ENCODE measurements around the gene TFF2.

Gene TFF2

DNA sequence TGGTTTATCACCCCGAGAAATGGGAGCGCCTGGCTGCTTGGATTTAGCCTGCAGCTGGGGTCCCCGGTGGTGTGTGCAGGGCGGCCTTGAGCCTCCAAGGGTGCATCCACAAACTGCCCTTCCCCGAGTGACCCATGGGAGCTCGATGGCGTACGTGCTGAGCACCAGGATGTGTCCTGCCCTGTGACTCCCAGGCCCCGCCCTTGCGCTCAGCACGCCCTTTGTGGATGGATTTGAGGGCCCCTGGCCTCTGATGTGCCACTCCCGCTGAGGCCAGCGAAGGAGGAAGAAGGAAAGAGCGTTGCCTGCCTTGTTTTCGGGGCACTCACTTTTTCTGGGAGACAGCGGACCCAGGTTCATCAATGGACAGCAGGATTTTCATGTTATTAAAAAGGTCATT is 33.9 kb downstream of the TFF2 start:
- TF ChIP-seq, protein P1, sequence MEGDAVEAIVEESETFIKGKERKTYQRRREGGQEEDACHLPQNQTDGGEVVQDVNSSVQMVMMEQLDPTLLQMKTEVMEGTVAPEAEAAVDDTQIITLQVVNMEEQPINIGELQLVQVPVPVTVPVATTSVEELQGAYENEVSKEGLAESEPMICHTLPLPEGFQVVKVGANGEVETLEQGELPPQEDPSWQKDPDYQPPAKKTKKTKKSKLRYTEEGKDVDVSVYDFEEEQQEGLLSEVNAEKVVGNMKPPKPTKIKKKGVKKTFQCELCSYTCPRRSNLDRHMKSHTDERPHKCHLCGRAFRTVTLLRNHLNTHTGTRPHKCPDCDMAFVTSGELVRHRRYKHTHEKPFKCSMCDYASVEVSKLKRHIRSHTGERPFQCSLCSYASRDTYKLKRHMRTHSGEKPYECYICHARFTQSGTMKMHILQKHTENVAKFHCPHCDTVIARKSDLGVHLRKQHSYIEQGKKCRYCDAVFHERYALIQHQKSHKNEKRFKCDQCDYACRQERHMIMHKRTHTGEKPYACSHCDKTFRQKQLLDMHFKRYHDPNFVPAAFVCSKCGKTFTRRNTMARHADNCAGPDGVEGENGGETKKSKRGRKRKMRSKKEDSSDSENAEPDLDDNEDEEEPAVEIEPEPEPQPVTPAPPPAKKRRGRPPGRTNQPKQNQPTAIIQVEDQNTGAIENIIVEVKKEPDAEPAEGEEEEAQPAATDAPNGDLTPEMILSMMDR (conservative IDR thresholded peaks at IDR 0.05; ENCODE audit: low read depth, low read length), result no peak
- Histone ChIP-seq H3K27me3 (ENCODE audit: insufficient read depth, low read depth) (peaks cover 24% of the 10 kb centered on the region; the same call in 1 of the 2 replicates), H2AFZ (ENCODE audit: low read depth) (no peak overlapping the region), H3K9ac (no peak overlapping the region), H3K4me1 (ENCODE audit: low read depth, poor library complexity, severe bottlenecking) (no peaks in the 10 kb centered on the region), H3K4me3 (IDR thresholded peaks at IDR 0.05; ENCODE audit: insufficient read depth, low read depth, low read length) (no peak overlapping the region), H4K20me1 (ENCODE audit: insufficient read depth) (no peaks in the 10 kb centered on the region), H3K27ac (no peak overlapping the region), H3K36me3 (ENCODE audit: insufficient read depth) (no peaks in the 10 kb centered on the region), H3K4me2 (no peak overlapping the region), H3K79me2 (ENCODE audit: insufficient read depth, low read depth) (no peaks in the 10 kb centered on the region)

DNA sequence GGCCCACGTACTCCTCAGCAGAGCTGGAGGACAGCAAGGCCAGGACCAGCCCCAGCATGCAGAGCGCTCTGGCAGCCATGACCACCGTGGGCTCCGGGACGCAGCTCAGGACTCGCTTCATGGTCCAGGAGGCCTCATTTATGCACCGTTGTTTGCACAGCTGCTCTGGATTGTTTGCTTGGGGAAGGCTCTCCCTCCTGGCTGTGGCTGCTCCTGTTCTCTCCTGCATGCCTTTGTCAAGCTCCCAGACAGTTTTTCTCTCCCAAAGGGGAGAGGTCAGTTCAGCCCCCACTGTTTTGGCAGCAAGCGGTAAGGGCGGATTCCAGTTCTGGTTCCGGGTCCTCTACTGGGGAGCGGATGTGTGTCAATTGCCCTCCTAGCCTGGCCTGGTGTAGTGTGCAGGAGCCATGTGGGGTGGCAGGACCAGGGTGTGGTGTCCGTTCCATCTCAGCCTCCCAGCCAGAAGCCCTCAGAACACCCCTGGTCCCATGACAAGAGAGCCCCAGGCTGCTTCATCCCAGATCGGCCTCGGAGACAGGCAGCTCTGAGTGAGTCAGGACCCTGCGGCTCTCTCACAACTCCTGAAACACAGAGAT is 35.4 kb downstream of the TFF2 start, which contains the start of gene TFF3:
Gene TFF3 (minus strand): TSS at position 114 of the 596 bp plus-strand sequence. CDS start 35 bp downstream, at position 79.
- Histone ChIP-seq H3K79me2 (ENCODE audit: insufficient read depth, low read depth) (no peaks in the 10 kb centered on the region), H3K27me3 (ENCODE audit: insufficient read depth, low read depth) (peaks cover 24% of the 10 kb centered on the region; the same call in 1 of the 2 replicates), H3K4me1 (ENCODE audit: low read depth, poor library complexity, severe bottlenecking) (no peaks in the 10 kb centered on the region), H4K20me1 (ENCODE audit: insufficient read depth) (no peaks in the 10 kb centered on the region), H3K4me3 (IDR thresholded peaks at IDR 0.05; ENCODE audit: insufficient read depth, low read depth, low read length) (no peak within 1 kb of the TSS), H3K27ac (no peak within 1 kb of the TSS), H2AFZ (ENCODE audit: low read depth) (no peak within 1 kb of the TSS), H3K36me3 (ENCODE audit: insufficient read depth) (no peaks in the 10 kb centered on the region), H3K9ac (no peak within 1 kb of the TSS), H3K4me2 (no peak within 1 kb of the TSS)
- TF ChIP-seq, protein P1 (conservative IDR thresholded peaks at IDR 0.05; ENCODE audit: low read depth, low read length), result no peak

DNA sequence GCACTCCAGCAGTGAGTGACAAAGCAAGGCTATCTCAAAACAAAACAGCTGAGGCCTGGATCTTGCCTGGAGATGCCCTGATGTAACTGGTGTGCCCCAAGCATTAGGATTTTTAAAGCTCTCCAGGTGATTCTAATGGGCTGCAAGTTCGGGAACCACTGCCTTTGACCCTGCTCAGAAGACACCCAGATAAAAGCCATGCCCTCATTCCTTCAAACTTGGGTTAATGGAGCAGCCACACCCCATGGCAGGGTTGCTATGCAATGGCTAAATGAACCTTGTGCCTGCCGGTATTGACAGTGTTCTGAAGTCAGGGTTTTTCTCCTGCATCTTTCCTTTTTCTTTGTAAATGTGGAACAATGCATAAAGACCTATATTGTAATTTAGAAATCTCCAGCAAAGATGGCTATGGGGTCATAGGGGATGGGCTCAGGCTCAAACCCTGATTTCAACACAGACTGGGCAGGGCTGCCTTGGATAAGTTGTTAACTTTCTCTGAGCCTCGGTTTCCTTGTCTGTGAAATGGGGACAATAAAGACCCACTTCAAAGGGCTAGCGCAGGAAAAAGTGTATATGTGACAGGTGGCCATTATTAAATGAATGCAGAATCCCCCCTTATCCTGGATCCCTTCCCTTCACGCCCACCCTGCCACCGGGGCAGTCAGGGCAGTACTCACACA is 36.0 kb downstream of the TFF2 start:
- no peak overlapping the region for H3K4me2 ChIP-seq
- H2AFZ ChIP-seq (ENCODE audit: low read depth), result no peak overlapping the region
- no peak overlapping the region for H3K27ac ChIP-seq
- H3K36me3 ChIP-seq (ENCODE audit: insufficient read depth), result no peaks in the 10 kb centered on the region
- no peaks in the 10 kb centered on the region for H3K4me1 ChIP-seq (ENCODE audit: low read depth, poor library complexity, severe bottlenecking)
- H3K27me3 ChIP-seq (ENCODE audit: insufficient read depth, low read depth), result peaks cover 24% of the 10 kb centered on the region; the same call in 1 of the 2 replicates
- no peaks in the 10 kb centered on the region for H3K79me2 ChIP-seq (ENCODE audit: insufficient read depth, low read depth)
- no peak overlapping the region for H3K4me3 ChIP-seq (IDR thresholded peaks at IDR 0.05; ENCODE audit: insufficient read depth, low read depth, low read length)
- no peak overlapping the region for H3K9ac ChIP-seq
- TF ChIP-seq, protein P1 (conservative IDR thresholded peaks at IDR 0.05; ENCODE audit: low read depth, low read length), result no peak
- H4K20me1 ChIP-seq (ENCODE audit: insufficient read depth), result no peaks in the 10 kb centered on the region

DNA sequence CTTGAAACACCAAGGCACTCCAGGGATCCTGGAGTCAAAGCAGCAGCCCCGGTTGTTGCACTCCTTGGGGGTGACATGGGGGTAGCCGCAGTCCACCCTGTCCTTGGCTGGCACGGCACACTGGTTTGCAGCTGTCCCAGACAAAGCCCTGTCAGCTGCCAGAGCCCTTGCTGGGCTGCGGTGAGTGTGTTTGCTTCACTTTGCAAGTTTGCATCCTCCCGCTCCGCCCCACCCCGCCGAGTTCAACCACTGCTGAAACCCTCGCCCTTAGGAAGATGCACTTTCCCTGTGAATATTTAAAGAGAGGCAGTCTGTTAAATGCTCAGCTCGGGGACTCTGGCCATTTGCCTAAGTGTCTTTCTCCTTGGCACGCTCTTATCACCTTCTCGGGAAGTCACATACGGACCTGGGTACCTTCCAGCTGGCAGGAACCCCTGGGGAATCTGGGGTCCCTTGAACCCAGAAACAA is 37.3 kb downstream of the TFF2 start:
- no peaks in the 10 kb centered on the region for H3K4me1 ChIP-seq (ENCODE audit: low read depth, poor library complexity, severe bottlenecking)
- H3K79me2 ChIP-seq (ENCODE audit: insufficient read depth, low read depth), result no peaks in the 10 kb centered on the region
- H3K4me3 ChIP-seq (IDR thresholded peaks at IDR 0.05; ENCODE audit: insufficient read depth, low read depth, low read length), result no peak overlapping the region
- H3K36me3 ChIP-seq (ENCODE audit: insufficient read depth), result no peaks in the 10 kb centered on the region
- no peaks in the 10 kb centered on the region for H4K20me1 ChIP-seq (ENCODE audit: insufficient read depth)
- TF ChIP-seq, protein P1 (conservative IDR thresholded peaks at IDR 0.05; ENCODE audit: low read depth, low read length), result no peak
- H3K27me3 ChIP-seq (ENCODE audit: insufficient read depth, low read depth), result peaks cover 24% of the 10 kb centered on the region; the same call in 1 of the 2 replicates
- H3K27ac ChIP-seq, result no peak overlapping the region
- H2AFZ ChIP-seq (ENCODE audit: low read depth), result no peak overlapping the region
- H3K9ac ChIP-seq, result no peak overlapping the region
- no peak overlapping the region for H3K4me2 ChIP-seq
